Measurements from ENCODE around the gene TRIP12. TPM values are rescaled to one million over a fixed set of nuclear protein-coding genes. Genes with fewer than 3 reads are reported as not detected.
A peak's percentile ranks its signal among the peaks of the same experiment; 100 is the strongest.
"Not testable (repeated sequence)": the region's sequence is repeated elsewhere in the genome, so short reads cannot be mapped to it uniquely, and the experiment has no call there.

TRIP12 gene
- total RNA-seq, 1 experiment from 2014 or later = 74.9 TPM

GRCh38 chr2:229930656-229931055, 8.8 kb upstream of the TRIP12 start:
- DNase-seq = peak; percentile 48
- H3K36me3 ChIP-seq (replicated peaks; ENCODE audit: control insufficient read depth, insufficient read depth, low read length) = no peaks in the 10 kb centered on the region
- H3K27me3 ChIP-seq (ENCODE audit: control insufficient read depth, insufficient read depth, low read length) = no peaks in the 10 kb centered on the region
- H3K4me3 ChIP-seq (ENCODE audit: insufficient read depth, low read depth, low read length) = no peak overlapping the region

DNA sequence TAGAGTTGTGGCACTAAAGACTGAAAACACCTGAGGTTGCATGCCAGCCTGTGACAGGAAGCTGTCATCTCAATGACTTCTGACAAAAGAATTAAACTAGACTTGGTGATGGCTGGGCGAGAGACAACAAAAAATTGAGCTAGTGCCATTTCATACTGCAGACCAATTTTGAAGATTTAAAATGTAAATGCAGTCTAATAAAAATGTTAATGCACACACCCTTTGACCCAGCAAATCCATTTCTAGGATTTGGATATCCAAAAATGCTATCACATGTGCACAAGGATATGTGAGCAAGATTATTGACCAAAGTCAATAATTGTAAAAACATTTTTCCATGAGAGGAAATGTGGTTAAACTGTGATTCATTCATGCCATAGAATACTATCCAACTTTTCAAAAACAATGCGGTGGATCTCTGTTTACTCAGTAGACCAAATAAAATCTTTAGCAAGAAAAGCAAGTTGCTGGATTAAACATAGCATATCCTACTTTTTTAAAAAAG, 6.1 kb upstream of the TRIP12 start:
- Histone ChIP-seq H3K27me3 (ENCODE audit: control insufficient read depth, insufficient read depth, low read length) (no peaks in the 10 kb centered on the region), H3K36me3 (replicated peaks; ENCODE audit: control insufficient read depth, insufficient read depth, low read length) (no peaks in the 10 kb centered on the region), H3K4me3 (ENCODE audit: insufficient read depth, low read depth, low read length) (no peak overlapping the region)
- DNase-seq = no peak

- DNase-seq = no peak
- H3K27me3 ChIP-seq (ENCODE audit: control insufficient read depth, insufficient read depth, low read length) = no peaks in the 10 kb centered on the region
- H3K4me3 ChIP-seq (ENCODE audit: insufficient read depth, low read depth, low read length) = no peak overlapping the region
- H3K36me3 ChIP-seq (replicated peaks; ENCODE audit: control insufficient read depth, insufficient read depth, low read length) = no peaks in the 10 kb centered on the region
Observed at GRCh38 chr2:229925201-229925600, 3.4 kb upstream of the TRIP12 start.

- H3K4me3 ChIP-seq (ENCODE audit: insufficient read depth, low read depth, low read length) = not testable (repeated sequence)
Observed at GRCh38 chr2:229924541-229924940, 2.7 kb upstream of the TRIP12 start.

GRCh38 chr2:229922449-229923386, 909 bp upstream of the TRIP12 start, which contains the start of gene FBXO36:
Gene FBXO36 (plus strand): TSS chr2:229922503. CDS start chr2:229922514, 11 bp downstream.
- Histone ChIP-seq H3K27me3 (ENCODE audit: control insufficient read depth, insufficient read depth, low read length) (no peaks in the 10 kb centered on the region), H3K36me3 (replicated peaks; ENCODE audit: control insufficient read depth, insufficient read depth, low read length) (no peaks in the 10 kb centered on the region), H3K4me3 (ENCODE audit: insufficient read depth, low read depth, low read length) (peak within 1 kb of the TSS; percentile 82)
- peak; percentile 75 for DNase-seq

More at GRCh38 chr2:229924541-229924940, 2.7 kb upstream of the TRIP12 start:
- not testable (repeated sequence) for DNase-seq; H3K36me3 ChIP-seq (replicated peaks; ENCODE audit: control insufficient read depth, insufficient read depth, low read length); H3K27me3 ChIP-seq (ENCODE audit: control insufficient read depth, insufficient read depth, low read length)

- H3K4me3 ChIP-seq (ENCODE audit: insufficient read depth, low read depth, low read length) = peak overlapping the region; percentile 82
- peak; percentile 85 for DNase-seq
Observed at GRCh38 chr2:229921101-229921891, 513 bp downstream of the TRIP12 start.

GRCh38 chr2:229920011-229920641, 1.7 kb downstream of the TRIP12 start:
- Histone ChIP-seq H3K4me3 (ENCODE audit: insufficient read depth, low read depth, low read length) (peak overlapping the region; percentile 82), H3K36me3 (replicated peaks; ENCODE audit: control insufficient read depth, insufficient read depth, low read length) (no peaks in the 10 kb centered on the region; the same call in 1 of the 2 replicates), H3K27me3 (ENCODE audit: control insufficient read depth, insufficient read depth, low read length) (no peaks in the 10 kb centered on the region)
- peak; percentile 48 for DNase-seq

More at GRCh38 chr2:229921101-229921891, 513 bp downstream of the TRIP12 start:
- no peaks in the 10 kb centered on the region for H3K27me3 ChIP-seq (ENCODE audit: control insufficient read depth, insufficient read depth, low read length)
- H3K36me3 ChIP-seq (replicated peaks; ENCODE audit: control insufficient read depth, insufficient read depth, low read length) = no peaks in the 10 kb centered on the region; the same call in 1 of the 2 replicates

DNA sequence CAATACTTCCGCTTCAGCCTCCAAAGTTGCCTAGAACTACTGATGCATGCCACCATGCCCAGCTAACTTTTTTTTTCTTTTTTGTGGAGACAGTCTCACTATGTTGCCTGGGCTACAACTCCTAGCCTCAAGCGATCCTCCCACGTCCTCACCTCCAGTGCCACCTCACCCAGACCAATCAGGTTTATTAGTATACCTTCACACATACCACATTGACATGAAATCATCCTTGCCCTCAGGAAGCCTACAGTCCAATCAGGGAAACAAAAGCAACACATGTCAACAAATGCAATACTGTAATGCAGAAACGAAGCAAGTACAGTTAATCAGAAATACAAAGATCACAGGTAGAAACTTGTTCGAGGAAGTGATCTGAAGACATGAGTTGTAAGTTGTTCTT, 4.0 kb downstream of the TRIP12 start:
- DNase-seq = no peak
- H3K4me3 ChIP-seq (ENCODE audit: insufficient read depth, low read depth, low read length) = no peak overlapping the region
- H3K27me3 ChIP-seq (ENCODE audit: control insufficient read depth, insufficient read depth, low read length) = no peaks in the 10 kb centered on the region
- H3K36me3 ChIP-seq (replicated peaks; ENCODE audit: control insufficient read depth, insufficient read depth, low read length) = no peaks in the 10 kb centered on the region; the same call in 1 of the 2 replicates

DNA sequence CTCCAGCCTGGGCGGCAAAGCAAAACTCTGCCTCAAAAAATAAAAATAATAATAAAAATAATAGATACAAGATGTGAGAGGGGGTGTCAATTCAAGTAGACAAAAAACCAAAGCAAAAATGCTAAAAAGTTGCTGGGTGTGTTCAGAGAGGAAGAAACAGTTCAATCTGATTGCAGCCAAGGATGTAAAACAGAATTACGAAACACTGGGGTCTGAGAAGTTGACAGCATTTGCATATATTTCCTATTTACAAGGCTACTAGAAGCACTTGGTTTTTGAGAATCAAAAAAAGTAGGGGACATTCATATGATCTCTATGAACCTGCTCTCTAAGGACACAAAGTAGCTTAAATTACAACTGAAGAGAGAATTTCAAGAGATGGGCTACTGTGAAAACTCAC, 7.6 kb downstream of the TRIP12 start:
- no peak for DNase-seq
- Histone ChIP-seq H3K4me3 (ENCODE audit: insufficient read depth, low read depth, low read length) (no peak overlapping the region), H3K36me3 (replicated peaks; ENCODE audit: control insufficient read depth, insufficient read depth, low read length) (no peaks in the 10 kb centered on the region; the same call in 1 of the 2 replicates), H3K27me3 (ENCODE audit: control insufficient read depth, insufficient read depth, low read length) (no peaks in the 10 kb centered on the region)

GRCh38 chr2:229910832-229911412, 10.9 kb downstream of the TRIP12 start:
- Histone ChIP-seq H3K36me3 (replicated peaks; ENCODE audit: control insufficient read depth, insufficient read depth, low read length) (no peaks in the 10 kb centered on the region; the same call in 1 of the 2 replicates), H3K4me3 (ENCODE audit: insufficient read depth, low read depth, low read length) (no peak overlapping the region), H3K27me3 (ENCODE audit: control insufficient read depth, insufficient read depth, low read length) (no peaks in the 10 kb centered on the region)
- peak; percentile 70 for DNase-seq

GRCh38 chr2:229910147-229910831, 11.5 kb downstream of the TRIP12 start:
- Histone ChIP-seq H3K27me3 (ENCODE audit: control insufficient read depth, insufficient read depth, low read length) (no peaks in the 10 kb centered on the region), H3K36me3 (replicated peaks; ENCODE audit: control insufficient read depth, insufficient read depth, low read length) (no peaks in the 10 kb centered on the region; the same call in 1 of the 2 replicates), H3K4me3 (ENCODE audit: insufficient read depth, low read depth, low read length) (no peak overlapping the region)
- no peak for DNase-seq

DNA sequence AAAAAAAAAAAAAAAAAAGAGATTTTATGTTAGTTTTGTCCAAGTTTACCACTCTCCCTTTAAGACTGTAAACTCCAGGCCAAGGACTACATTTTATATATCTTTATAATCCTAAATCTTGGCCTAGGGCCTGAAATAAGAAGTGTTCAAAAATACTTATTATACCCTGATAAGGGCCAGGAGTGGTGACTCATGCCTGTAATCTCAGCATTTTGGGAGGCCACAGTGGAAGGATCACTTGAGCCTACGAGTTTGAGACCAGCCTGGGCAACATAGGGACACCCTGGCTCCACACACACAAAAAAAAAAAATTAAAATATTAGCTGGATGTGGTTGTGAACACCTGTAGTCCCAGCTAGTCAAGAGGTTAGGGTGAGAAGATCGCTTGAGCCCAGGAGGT, 12.7 kb downstream of the TRIP12 start:
- no peaks in the 10 kb centered on the region for H3K27me3 ChIP-seq (ENCODE audit: control insufficient read depth, insufficient read depth, low read length)
- H3K36me3 ChIP-seq (replicated peaks; ENCODE audit: control insufficient read depth, insufficient read depth, low read length) = no peaks in the 10 kb centered on the region; the same call in 1 of the 2 replicates
- no peak for DNase-seq
- no peak overlapping the region for H3K4me3 ChIP-seq (ENCODE audit: insufficient read depth, low read depth, low read length)

DNA sequence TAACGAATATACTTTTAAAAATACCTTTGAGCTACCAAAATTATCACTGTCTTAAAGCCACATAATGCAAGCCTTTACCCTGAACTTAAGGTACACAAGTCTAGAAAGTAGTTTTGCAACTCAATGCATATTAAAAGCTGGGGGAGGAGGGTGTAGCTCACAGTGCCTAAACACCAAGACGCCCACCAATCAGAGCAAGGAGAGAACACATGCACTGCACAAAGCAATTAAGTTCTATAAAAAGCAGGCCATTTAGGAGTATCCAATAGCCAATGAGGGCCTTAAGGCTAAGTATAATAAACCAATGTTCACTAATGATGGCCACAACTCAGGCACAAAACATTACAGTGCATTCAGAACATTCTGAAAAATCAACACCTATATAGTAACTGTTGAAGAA, 16.2 kb downstream of the TRIP12 start:
- Histone ChIP-seq H3K4me3 (ENCODE audit: insufficient read depth, low read depth, low read length) (no peak overlapping the region), H3K27me3 (ENCODE audit: control insufficient read depth, insufficient read depth, low read length) (no peaks in the 10 kb centered on the region), H3K36me3 (replicated peaks; ENCODE audit: control insufficient read depth, insufficient read depth, low read length) (no peaks in the 10 kb centered on the region; the same call in 1 of the 2 replicates)

More for the DNA sequence above, 16.2 kb downstream of the TRIP12 start:
- no peak for DNase-seq
